Uterus (tissue), 4 donors: ENCODE data around the gene PFKFB3. TPM values are rescaled to one million over a fixed set of nuclear protein-coding genes. Genes with fewer than 3 reads are reported as not detected.

ENCODE experiments used
- DNase-seq, 2 donors: peaks; one replicate each; pipeline ENCODE4 v3.0.0-alpha.2; 2019 to 2020
- H3K27ac ChIP-seq, 2 donors: fragments of 200-600 bp; sonication (generic); 1 replicate in 1 of 2; 2 replicates in 1 of 2; pipeline ENCODE4 v1.5.1; 2016 to 2018
- H3K27me3 ChIP-seq, 2 donors: fragments of 200-600 bp; sonication (generic); one replicate each; pipeline ENCODE4 v1.5.1; 2018 to 2019; ENCODE audit warnings: control low read depth in 1 of 2
- H3K36me3 ChIP-seq, 2 donors: fragments of 200-600 bp; sonication (generic); one replicate each; pipeline ENCODE4 v1.5.1; 2019; ENCODE audit warnings: control low read depth in 1 of 2
- H3K4me1 ChIP-seq, 2 donors: fragments of 200-600 bp; sonication (generic); one replicate each; pipeline ENCODE4 v1.5.1; 2018 to 2019; ENCODE audit warnings: control low read depth in 1 of 2
- H3K4me3 ChIP-seq, 2 donors: fragments of 200-600 bp; sonication (generic); 1 replicate in 1 of 2; 2 replicates in 1 of 2; pipeline ENCODE4 v1.5.1; 2018 to 2019; ENCODE audit warnings: mild to moderate bottlenecking in 1 of 2
- H3K9me3 ChIP-seq, 2 donors: fragments of 200-600 bp; sonication (generic); one replicate each; pipeline ENCODE4 v1.5.1; 2019; ENCODE audit warnings: control low read depth in 1 of 2
- CTCF ChIP-seq, 4 experiments: fragments of 200-600 bp in 2 of 4; fragments of 450-650 bp in 2 of 4; sonication (generic) in 2 of 4; IDR thresholded peaks; one replicate each; pipeline ENCODE4 v1.5.1; 2016 to 2019; ENCODE audit warnings: antibody characterized with exemption in 4 of 4, mild to moderate bottlenecking in 2 of 4, moderate library complexity in 1 of 4
- POLR2A ChIP-seq, 2 donors: fragments of 450-650 bp; IDR thresholded peaks; one replicate each; pipeline ENCODE4 v1.6.1; 2016; ENCODE audit warnings: antibody characterized with exemption in 2 of 2, mild to moderate bottlenecking in 1 of 2, moderate library complexity in 1 of 2
- intact Hi-C: fragments of 100-400 bp; cut with DNase I; formaldehyde crosslinking; loops from one replicate; pipeline ENCODE4 v1.15.1; 2023; ENCODE audit warnings: low total_unique reads
- total RNA-seq, 4 donors: library from RNA; depleted of rRNA in 3 of 4; stranded (reverse); fragments of >200 nt in 3 of 4; gene quantifications; one replicate each; pipeline versions ENCODE4 v1.1.0 to v1.2.4, GENCODE V29; 2014 to 2023
- donor health status: DM: yes; HTN: yes; CAD: no.

The PFKFB3 gene
- total RNA-seq, 4 donors from 2014 or later, result 7.4 to 54.5 (median 14.7) TPM

DNA sequence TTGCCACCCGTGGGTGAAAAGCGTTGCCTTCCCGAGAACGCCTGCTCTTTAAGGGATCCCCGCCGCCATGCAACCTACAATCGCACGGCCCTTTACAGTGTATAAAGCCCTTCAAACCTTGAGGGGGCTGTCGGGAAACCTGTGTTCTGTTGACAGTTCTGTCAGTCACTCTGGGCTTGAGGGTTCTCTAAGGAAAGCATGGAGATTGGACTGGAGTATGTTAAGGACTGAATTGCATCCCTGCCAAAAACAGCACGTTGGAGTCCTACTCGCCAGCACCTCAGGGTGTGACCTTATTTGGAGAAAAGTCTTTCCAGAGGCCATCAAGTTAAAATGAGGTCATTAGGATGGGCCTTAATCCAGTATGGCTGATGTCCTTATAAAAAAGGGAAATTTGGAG is 70.6 kb downstream of the PFKFB3 start:
- no peak overlapping the region for H3K4me3 ChIP-seq
- H3K27ac ChIP-seq, result no peak overlapping the region
- no peaks in the 10 kb centered on the region for H3K4me1 ChIP-seq
- intact Hi-C loops, result no loop called here
- H3K9me3 ChIP-seq, result no peaks in the 10 kb centered on the region
- H3K36me3 ChIP-seq, result no peaks in the 10 kb centered on the region
- TF ChIP-seq POLR2A (IDR thresholded peaks at IDR 0.05) (no peak), CTCF (IDR thresholded peaks at IDR 0.05) (no peak)
- DNase-seq, result no peak
- no peaks in the 10 kb centered on the region for H3K27me3 ChIP-seq

GRCh38 chr10:6274040-6274439 is 71.3 kb downstream of the PFKFB3 start:
- no peak for DNase-seq
- no peaks in the 10 kb centered on the region for H3K4me1 ChIP-seq
- intact Hi-C loops, result no loop called here
- H3K4me3 ChIP-seq, result no peak overlapping the region
- no peaks in the 10 kb centered on the region for H3K36me3 ChIP-seq
- H3K27me3 ChIP-seq, result no peaks in the 10 kb centered on the region
- no peaks in the 10 kb centered on the region for H3K9me3 ChIP-seq
- TF ChIP-seq POLR2A (IDR thresholded peaks at IDR 0.05) (no peak), CTCF (IDR thresholded peaks at IDR 0.05) (no peak)
- H3K27ac ChIP-seq, result no peak overlapping the region

DNA sequence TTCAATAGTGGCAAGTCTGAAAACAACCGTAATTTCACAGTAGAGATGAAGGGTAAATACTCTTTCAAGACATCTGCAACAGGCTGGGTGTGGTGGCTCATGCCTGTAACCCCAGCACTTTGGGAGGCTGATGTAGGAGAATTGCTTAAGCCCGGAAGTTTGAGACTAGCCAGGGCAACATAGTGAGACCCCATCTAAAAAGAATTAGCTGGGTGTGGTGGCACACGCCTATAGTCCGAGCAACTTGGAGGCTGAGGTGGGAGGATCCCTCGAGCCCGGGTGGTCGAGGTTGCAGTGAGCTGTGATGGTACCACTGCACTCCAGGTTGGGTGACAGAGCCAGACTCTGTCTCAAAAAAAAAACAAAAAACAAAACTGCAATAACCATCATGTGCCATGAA is 71.8 kb downstream of the PFKFB3 start:
- Histone ChIP-seq H3K9me3 (no peaks in the 10 kb centered on the region), H3K27ac (peak overlapping the region in 1 of 2 donors; percentile 47), H3K27me3 (no peaks in the 10 kb centered on the region), H3K4me1 (no peaks in the 10 kb centered on the region), H3K36me3 (no peaks in the 10 kb centered on the region), H3K4me3 (no peak overlapping the region)
- intact Hi-C loops, result no loop called here
- TF ChIP-seq CTCF (IDR thresholded peaks at IDR 0.05), result no peak
- TF ChIP-seq POLR2A (IDR thresholded peaks at IDR 0.05), result no peak
- no peak for DNase-seq

GRCh38 chr10:6275022-6275997 is 72.6 kb downstream of the PFKFB3 start:
- peak overlapping the region in 1 of 2 donors; percentile 47 for H3K27ac ChIP-seq
- TF ChIP-seq CTCF (IDR thresholded peaks at IDR 0.05) (no peak), POLR2A (IDR thresholded peaks at IDR 0.05) (no peak)
- H3K27me3 ChIP-seq, result no peaks in the 10 kb centered on the region
- intact Hi-C loops, result no loop called here
- DNase-seq, result peak; percentile 56 to 74
- no peaks in the 10 kb centered on the region for H3K36me3 ChIP-seq
- H3K4me3 ChIP-seq, result no peak overlapping the region
- no peaks in the 10 kb centered on the region for H3K9me3 ChIP-seq
- H3K4me1 ChIP-seq, result no peaks in the 10 kb centered on the region

DNA sequence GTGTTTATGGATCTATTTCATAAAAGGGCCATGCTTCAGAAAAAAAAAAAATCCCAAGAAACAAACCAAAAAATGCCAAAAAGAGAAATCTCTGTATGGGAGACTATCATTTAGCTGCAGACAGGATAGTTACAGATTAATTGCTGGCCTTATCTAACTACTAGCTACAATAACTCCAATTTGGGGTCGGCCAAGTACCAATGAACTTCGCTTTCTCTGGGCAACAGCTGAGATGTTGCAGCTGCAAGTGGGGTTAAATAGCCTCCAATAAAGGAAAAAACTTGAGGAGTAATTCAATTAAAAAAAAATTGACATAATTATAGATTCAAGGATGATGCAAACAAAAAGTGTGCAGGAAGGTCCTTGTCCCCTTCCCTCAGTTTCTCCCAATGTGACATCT is 73.6 kb downstream of the PFKFB3 start:
- Histone ChIP-seq H3K4me3 (no peak overlapping the region), H3K27me3 (no peaks in the 10 kb centered on the region), H3K27ac (no peak overlapping the region), H3K9me3 (no peaks in the 10 kb centered on the region), H3K4me1 (no peaks in the 10 kb centered on the region), H3K36me3 (no peaks in the 10 kb centered on the region)
- intact Hi-C loops, result no loop called here
- TF ChIP-seq CTCF (IDR thresholded peaks at IDR 0.05) (no peak), POLR2A (IDR thresholded peaks at IDR 0.05) (no peak)
- DNase-seq, result no peak
